ENCODE results near the gene DKK3. TPM values are rescaled to one million over a fixed set of nuclear protein-coding genes. Genes with fewer than 3 reads are reported as not detected.

Gene DKK3
- 449 and 551 TPM in 2 replicates for total RNA-seq

DNA sequence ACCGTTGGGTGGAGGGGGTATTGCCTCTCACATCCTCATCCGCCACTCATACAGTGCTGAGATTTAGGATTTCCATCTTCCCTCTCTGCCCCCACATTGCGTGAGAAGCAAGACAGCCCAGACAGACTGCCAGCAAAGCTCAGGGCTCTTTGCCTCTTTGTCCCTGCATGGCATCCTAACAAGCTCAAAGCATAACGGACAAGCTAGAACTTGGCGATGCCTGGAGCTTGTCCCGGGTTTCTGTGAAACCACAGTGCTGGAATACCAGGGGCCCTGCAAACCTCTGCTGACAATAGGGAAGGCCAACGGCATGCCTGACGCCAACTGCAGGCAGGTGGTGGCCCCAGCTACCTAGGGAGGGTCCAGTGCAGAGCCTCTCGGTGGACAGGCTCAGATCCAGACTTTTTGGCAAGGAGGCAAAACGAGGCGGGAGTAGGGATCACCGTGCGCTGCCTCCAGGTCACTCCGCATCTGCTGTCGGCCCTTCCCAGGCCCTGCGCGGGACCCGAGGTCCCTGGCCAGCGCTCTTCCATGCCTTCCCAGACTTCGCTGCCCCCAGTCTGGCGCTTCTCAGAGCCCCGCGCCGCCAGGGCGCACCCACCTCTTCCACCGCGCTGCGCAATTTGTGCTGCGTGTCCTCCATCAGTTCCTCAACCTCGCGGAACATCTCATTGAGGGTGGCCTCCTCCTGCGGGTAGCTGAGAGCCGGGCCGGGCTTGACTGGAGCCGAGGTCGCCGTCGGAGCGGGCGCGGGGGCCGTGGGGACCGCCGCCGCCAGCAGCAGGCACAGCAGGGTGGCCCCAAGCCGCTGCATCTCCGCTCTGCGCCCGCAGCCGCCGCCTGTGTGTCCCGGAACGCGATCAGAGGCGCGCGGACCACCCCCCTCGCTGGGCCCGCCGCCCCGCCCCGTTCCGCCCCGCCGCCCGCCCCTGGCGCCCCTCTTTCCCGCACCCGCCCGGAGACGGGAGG, at the start of gene DKK3:
Gene DKK3, minus strand, starts transcription at position 858 of the 969 bp plus-strand sequence. Its CDS starts 44 bp downstream, at position 814.

Other genes with a start within 250 kb of the DKK3 start
- gene USP47, start 166.7 kb downstream of the DKK3 start, total RNA-seq: 76.9 and 77.2 TPM in 2 replicates
- 190 and 211 TPM in 2 replicates for gene MICAL2, start 102.0 kb upstream of the DKK3 start, total RNA-seq